ENCODE measurements around the gene LCORL.
"Not testable (repeated sequence)": the region's sequence is repeated elsewhere in the genome, so short reads cannot be mapped to it uniquely, and the experiment has no call there.

The LCORL gene

DNA sequence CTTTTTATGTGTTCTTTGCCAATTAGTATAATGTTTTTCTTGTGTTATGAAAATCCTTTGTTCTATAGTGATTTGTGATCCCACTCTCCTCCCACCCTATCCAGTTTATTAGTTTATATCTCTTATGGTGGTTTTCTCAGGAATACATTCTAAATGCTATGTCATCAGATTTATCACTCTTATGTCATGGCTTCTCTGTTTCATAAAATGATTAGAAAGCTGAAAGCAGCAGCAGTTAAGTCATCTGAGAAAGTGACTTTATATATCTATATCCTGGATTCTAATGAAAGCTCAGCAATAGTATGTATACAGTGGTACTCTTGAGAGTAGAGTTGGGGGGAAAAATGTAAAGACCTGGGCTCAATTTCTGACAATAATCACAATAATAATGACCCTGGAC is 169.6 kb downstream of the LCORL start:
- no peak for DNase-seq (ENCODE audit: low spot score)

DNA sequence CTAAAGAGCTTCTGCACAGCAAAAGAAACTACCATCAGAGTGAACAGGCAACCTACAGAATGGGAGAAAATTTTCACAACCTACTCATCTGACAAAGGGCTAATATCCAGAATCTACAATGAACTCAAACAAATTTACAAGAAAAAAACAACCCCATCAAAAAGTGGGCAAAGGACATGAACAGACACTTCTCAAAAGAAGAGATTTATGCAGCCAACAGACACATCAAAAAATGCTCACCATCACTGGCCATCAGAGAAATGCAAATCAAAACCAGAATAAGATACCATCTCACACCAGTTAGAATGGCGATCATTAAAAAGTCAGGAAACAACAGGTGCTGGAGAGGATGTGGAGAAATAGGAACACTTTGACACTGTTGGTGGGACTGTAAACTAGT is 171.3 kb downstream of the LCORL start:
- not testable (repeated sequence) for DNase-seq (ENCODE audit: low spot score)

DNA sequence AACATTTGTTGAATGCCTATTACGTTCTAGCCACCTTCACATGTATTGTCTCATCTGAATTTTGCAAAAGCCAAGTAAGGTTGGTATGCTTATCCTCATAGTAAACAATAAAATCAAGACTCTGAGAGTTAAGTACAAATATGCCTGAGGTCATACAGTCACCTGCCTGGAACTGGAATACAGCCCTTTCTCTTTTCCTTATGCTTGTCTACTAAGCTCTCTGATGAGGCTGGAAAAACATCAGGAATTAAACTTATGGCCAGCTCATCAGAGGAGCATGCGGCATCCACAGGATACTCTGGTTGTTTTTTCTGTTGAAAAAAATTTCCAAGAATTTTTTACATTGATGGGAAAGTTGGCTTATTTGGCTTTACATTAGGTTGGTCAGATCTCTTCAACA is 175.3 kb downstream of the LCORL start:
- DNase-seq (ENCODE audit: low spot score) = no peak

DNA sequence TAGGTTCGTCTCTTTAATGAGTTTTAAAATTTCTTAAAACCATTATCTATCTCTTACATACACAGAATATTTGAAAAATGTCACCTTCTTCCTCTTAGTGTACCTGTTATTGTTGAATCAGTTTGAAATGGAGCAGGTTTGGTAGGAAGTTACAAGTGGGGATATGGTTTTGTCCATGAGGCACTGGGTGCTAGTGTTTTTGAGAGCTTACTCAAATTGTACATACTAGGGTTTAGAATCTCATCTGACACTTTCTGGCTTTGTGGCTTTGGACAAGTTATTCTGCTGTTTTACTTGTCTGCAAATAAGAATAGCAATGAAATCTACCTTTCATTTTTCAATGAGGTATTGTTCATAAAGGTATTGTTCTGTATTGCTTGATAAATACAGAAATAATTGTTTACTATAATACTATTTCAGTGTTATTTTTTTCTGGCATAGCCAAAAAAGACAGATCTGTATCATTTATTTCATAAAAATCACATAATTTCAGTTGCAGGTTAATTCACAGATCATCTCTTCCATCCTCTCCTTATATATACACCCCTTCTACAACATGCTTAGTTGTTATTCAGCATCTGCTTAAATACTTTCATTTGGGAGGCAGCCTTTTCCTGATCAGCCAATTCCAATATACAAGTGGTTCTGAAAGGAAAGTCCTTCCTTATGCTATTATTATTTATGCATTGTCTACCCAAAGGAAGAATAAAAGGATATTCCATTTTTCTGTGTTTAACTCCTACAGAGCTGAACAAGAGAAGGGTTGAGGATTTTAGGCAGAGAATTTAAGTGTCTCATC is 197.5 kb downstream of the LCORL start:
- DNase-seq (ENCODE audit: low spot score) = no peak

DNA sequence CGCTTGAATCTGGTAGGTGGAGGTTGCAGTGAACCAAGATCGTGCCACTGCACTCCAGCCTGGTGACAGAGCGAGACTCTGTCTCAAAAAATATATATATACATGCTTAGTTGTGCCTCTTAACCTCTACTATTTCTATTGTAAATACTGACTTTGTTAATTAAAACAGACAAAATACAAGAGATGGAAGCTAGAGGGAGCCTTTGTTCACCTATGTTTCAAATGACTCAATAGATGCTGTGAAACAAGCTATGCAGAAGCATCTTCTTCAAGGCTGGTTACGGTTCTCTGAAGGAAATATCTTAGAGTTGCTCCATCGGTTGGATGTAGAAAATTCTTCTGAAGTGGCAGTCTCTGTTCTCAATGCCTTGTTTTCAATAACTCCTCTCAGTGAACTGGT is 204.5 kb downstream of the LCORL start:
- DNase-seq (ENCODE audit: low spot score) = peak; percentile 72

DNA sequence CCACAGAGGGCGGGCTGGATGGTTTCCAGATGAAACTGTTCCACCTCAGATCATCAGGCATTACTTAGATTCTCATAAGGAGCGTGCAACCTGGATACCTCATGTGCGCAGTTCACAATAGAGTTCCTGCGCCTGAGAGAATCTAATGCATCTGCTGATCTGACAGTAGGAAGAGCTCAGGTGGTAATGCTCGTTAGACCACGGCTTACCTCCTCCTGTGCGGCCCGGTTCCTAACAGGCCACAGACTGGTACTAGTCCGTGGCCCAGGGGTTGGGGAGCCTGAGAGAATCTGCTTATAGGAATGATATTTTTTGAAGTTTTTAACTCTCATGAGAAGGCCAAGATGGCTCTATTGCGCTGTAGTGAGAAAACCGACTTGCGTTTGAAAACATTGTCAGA is 205.4 kb downstream of the LCORL start:
- no peak for DNase-seq (ENCODE audit: low spot score)

DNA sequence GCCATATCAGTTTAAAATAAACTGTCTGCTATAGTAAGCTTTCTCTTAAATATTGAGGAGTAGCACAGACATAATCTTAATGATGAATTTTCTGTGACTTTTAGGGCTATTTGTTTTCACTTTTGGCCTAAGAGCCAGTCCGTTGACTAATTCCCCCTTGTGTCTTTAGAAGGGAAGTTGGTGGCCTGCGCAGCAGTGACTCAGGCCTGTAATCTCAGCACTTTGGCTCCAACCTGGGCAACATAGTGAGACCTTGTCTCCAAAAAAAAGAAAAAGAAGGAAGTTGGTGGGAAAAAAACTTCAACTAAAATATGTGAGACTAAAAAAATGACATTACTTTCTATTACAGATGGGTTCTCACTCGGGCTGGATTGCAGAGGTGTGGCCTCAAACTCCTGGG is 207.4 kb downstream of the LCORL start:
- DNase-seq (ENCODE audit: low spot score) = no peak

DNA sequence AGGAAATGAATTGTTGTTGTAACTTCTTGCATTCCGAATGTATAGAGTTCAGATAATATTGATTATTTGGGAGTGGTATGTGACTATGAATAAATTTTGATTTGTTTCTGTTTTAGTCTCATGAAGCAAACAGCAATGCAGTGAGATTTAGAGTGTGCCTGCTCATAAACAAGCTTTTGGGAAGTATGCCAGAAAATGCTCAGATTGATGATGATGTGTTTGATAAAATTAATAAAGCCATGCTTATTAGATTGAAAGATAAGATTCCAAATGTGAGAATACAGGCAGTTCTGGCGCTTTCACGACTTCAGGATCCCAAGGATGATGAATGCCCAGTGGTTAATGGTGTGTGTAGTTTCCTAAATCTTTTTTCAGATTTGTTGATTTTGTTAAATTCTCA is 208.8 kb downstream of the LCORL start:
- no peak for DNase-seq (ENCODE audit: low spot score)

DNA sequence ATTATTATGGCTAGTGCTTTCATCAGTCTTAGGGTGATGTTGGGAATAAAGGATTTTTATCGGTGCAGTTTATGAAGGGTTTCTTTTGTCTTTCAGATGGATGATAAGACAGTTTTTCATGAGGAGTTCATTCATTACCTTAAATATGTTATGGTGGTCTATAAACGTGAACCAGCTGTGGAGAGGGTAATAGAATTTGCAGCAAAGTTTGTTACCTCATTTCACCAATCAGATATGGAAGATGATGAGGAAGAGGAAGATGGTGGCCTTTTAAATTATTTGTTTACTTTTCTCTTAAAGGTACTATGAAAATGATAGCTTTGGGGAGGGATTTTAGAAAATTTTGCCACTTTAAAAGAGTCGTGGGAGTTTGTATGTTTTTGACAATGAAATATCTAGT is 209.4 kb downstream of the LCORL start:
- DNase-seq (ENCODE audit: low spot score) = no peak

DNA sequence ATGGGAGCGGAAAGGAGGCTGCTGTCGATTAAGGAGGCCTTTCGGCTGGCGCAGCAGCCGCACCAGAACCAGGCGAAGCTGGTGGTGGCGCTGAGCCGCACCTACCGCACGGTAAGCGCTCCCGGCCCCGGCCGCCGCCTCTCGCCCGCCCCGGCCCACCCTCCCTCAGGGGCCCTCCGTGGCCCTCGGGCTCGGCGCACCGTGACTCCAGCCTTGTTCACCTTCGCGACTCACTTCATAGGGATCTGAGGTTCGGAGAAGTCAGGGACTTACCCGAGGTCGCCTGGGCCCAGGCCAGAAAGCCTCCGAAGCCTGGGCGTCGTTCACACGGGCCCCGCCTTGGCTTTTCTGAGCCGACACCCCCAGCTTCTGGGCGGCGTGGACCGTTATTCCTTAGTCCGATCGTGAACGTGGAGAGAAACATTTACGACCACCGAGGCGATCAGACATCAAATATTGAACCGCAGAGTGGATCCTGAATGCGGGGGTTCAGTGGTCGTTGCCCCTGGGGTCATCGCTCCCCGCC is 210.4 kb downstream of the LCORL start:
- DNase-seq (ENCODE audit: low spot score) = no peak

DNA sequence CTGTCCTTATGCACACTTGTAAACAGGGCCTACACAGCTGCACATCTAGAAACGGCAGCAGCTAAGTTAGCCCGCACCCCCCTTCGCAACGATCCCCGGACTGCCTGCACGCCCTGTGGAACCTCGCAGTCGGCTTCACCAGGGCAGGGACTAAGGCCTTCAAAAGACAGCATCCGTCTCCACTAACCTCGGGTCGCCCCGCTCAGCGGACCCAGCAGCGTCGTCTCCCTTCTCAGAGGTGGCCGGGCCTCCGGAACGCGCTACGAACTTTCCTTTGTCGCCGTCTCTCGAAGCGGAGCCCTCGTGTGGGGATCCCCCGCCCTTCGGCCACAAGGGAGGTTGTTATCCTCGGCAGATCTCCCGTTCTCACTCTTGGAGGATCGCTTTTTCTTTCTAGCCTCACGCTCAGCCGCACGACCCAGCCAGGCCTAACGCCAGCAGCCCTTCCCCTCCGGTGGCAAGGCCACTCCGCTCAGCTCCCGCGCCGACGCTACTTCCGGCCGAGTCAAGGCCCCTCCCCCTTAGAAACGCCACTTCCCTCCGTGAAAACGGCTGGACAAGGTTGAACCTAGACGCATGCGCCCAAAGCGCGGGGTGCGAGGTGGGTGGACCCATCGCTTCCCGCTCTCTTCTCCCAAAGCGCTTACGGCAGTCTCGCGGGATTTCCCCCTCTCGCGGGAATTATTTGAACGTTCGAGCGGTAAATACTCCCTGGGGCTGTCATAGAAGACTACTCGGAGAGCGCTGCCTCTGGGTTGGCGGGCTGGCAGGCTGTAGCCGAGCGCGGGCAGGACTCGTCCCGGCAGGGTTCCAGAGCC is 211.1 kb downstream of the LCORL start, which contains the start of the genes DCAF16 and NCAPG:
TSS of gene DCAF16 (minus strand) at position 498 of the 818 bp plus-strand sequence. CDS start 6,616 bp downstream, outside the sequence.
TSS of gene NCAPG (plus strand) at position 720 of the 818 bp plus-strand sequence. CDS start 99 bp downstream, outside the sequence.
- DNase-seq (ENCODE audit: low spot score) = peak; percentile 100

DNA sequence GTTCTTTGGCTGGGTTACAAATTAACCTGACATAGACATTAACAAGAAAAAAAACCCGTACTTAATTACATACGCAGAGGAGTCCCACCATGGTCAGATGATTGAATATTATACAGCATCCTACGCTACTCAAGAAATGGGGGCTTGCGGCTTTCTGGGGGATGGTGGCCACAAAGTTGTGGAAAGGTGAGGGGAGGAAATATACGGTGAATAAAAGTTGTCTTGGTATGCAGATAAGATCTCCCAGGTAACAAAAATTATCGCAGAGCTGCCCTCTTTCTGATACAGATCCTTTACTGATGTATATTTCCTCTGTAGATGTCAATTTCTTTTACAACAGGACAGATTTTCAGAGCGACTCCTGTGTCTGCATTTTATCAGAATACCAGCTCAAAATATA is 211.9 kb downstream of the LCORL start:
- DNase-seq (ENCODE audit: low spot score) = no peak

DNA sequence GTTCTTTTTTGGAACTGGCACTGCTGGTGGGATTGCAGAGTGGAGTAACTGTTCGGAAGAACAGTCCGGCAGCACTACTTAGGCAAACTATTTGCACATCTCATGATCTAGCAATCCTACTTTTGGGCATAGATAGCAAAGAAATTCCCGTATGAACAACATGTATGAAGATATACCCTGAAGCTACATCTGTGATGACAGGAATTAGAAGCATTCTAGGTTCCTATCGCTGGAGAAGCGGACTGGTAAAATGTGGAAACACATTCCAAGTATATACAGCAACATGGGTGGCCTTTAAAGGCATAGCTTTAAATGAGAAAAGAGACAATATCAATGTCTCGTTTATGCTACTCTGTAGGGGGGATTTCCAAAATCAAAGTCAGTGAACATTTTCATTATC is 214.1 kb downstream of the LCORL start:
- no peak for DNase-seq (ENCODE audit: low spot score)

DNA sequence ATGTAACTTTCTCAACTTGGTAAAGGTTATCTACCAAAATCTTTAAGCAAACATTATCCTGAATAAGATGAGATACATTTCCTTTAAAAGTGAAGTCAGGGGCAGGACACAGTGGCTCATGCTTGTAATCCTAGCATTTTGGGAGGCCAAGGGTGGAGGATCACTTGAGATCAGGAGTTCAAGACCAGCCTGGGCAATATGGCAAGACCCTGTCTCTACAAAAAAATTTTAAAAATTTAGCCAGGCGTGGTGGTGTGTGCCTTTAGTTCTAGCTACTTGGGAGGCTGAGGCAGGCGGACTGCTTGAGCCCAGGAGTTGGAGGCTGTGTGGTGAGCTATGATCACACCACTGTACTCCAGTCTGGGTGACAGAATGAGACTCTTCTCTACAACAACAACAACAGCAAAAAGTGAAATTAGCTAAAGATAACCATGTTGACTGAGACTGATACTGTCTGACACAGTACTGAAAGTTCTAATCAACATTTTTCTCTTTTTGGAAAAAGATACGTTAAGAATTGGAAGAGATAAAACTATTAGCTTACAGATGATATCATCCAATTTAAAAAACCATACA is 215.9 kb downstream of the LCORL start:
- no peak for DNase-seq (ENCODE audit: low spot score)

DNA sequence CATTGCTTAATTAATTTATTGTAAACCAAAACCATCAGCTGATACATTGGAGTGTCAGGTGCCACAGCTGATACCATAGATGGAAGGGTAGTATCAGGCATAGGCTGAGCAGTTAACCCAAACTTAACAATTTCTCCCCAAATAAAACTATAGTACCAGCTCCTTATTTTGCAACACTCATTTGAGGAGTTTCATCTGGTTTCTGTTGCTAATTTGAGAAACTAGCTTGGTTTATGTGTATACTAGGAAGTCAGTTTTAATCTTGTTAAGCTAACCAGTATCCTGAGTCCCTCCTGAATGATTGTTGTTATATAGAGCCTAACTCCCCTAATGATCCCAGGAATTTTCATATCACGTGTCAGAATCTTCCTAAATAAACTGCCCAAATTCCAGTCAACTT is 223.7 kb downstream of the LCORL start:
- DNase-seq (ENCODE audit: low spot score) = no peak

DNA sequence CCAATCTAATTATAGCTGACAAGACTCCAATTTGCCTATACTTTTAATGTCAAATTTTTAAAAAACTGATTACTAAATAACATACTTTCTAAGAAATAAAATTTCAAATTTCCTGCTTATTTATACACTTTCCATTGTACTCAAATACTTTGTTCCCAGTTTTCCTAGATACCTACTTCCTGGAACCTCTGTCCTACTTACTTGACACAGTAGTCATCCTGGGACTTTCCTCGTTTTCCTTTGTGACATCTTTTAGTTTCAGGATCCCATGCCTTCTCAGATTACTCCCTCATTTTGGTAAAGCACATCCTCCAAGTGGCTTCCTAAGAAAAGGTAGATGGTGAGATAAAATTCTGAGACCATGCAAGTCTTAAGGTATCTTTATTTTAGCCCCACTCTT is 226.8 kb downstream of the LCORL start:
- no peak for DNase-seq (ENCODE audit: low spot score)

Data from Ammon's horn (tissue), 1 donor.